Liver (tissue), 9 donors: ENCODE measurements around the gene PHF12. TPM values are rescaled to one million over a fixed set of nuclear protein-coding genes. Genes with fewer than 3 reads are reported as not detected.

Experiments used
- DNase-seq: peaks from one replicate; pipeline ENCODE4 v3.0.0-alpha.2; 2017; ENCODE audit warnings: low spot score
- H3K27ac ChIP-seq, 2 donors: one replicate each; pipeline ENCODE4 v1.7.0; 2013; ENCODE audit warnings: inconsistent platforms in 2 of 2, low read length in 2 of 2, control low read depth in 1 of 2, low read depth in 1 of 2, mild to moderate bottlenecking in 1 of 2
- H3K27me3 ChIP-seq, 4 donors: one replicate each; pipeline versions ENCODE4 v1.6.1 to v1.7.0; 2013; ENCODE audit warnings: low read length in 3 of 4, inconsistent platforms in 1 of 4, mild to moderate bottlenecking in 1 of 4, moderate library complexity in 1 of 4; ENCODE audit not compliant: control insufficient read depth in 4 of 4, insufficient read depth in 4 of 4
- H3K36me3 ChIP-seq, 4 donors: one replicate each; pipeline versions ENCODE4 v1.6.1 to v1.7.0; 2013; ENCODE audit warnings: low read length in 3 of 4, mild to moderate bottlenecking in 3 of 4, low read depth in 1 of 4, moderate library complexity in 1 of 4; ENCODE audit not compliant: control insufficient read depth in 4 of 4, insufficient read depth in 3 of 4
- H3K4me1 ChIP-seq, 4 donors: one replicate each; pipeline versions ENCODE4 v1.6.1 to v1.7.0; 2013; ENCODE audit warnings: low read length in 3 of 4, mild to moderate bottlenecking in 3 of 4, moderate library complexity in 1 of 4; ENCODE audit not compliant: control insufficient read depth in 4 of 4, insufficient read depth in 4 of 4
- H3K4me3 ChIP-seq, 3 donors: one replicate each; pipeline versions ENCODE4 v1.6.1 to v1.7.0; 2013; ENCODE audit warnings: low read length in 3 of 3, control low read depth in 1 of 3, low read depth in 1 of 3, mild to moderate bottlenecking in 1 of 3
- H3K9ac ChIP-seq, 2 donors: one replicate each; pipeline ENCODE4 v1.7.0; 2013; ENCODE audit warnings: low read length in 2 of 2, mild to moderate bottlenecking in 2 of 2, moderate library complexity in 2 of 2, control low read depth in 1 of 2, low read depth in 1 of 2
- H3K9me3 ChIP-seq, 4 donors: one replicate each; pipeline versions ENCODE4 v1.6.1 to v1.7.0; 2013; ENCODE audit warnings: low read length in 3 of 4; ENCODE audit not compliant: control insufficient read depth in 4 of 4
- CTCF ChIP-seq: fragments of 150-350 bp; IDR thresholded peaks from 2 replicates; pipeline ENCODE4 v1.5.1; 2017; ENCODE audit warnings: improper control_type of control experiment, low read depth, low read length; ENCODE audit not compliant: missing input control
- EGR1 ChIP-seq, 2 donors: IDR thresholded peaks; 2 replicates each; pipeline ENCODE4 v1.6.1; 2016 to 2018; ENCODE audit warnings: antibody characterized with exemption in 2 of 2, low read depth in 2 of 2
- FOXA1 ChIP-seq: IDR thresholded peaks from 2 replicates; pipeline ENCODE4 v1.6.1; 2016; ENCODE audit warnings: antibody characterized with exemption
- FOXA2 ChIP-seq: IDR thresholded peaks from 2 replicates; pipeline ENCODE4 v1.6.1; 2016; ENCODE audit warnings: antibody characterized with exemption
- GABPA ChIP-seq, 2 donors: IDR thresholded peaks in 1 of 2; conservative IDR thresholded peaks in 1 of 2; 2 replicates each; pipeline ENCODE4 v1.6.1; 2016; ENCODE audit warnings: antibody characterized with exemption in 2 of 2, mild to moderate bottlenecking in 1 of 2, moderate library complexity in 1 of 2
- HNF4A ChIP-seq, 2 donors: conservative IDR thresholded peaks; 2 replicates each; pipeline ENCODE4 v1.6.1; 2016; ENCODE audit warnings: antibody characterized with exemption in 2 of 2, mild to moderate bottlenecking in 2 of 2
- HNF4G ChIP-seq: IDR thresholded peaks from 2 replicates; pipeline ENCODE4 v1.6.1; 2016; ENCODE audit warnings: antibody characterized with exemption
- JUND ChIP-seq, 2 donors: IDR thresholded peaks; 2 replicates each; pipeline ENCODE4 v1.6.1; 2016; ENCODE audit warnings: antibody characterized with exemption in 2 of 2
- NR2F2 ChIP-seq: IDR thresholded peaks from 2 replicates; pipeline ENCODE4 v1.6.1; 2016; ENCODE audit warnings: antibody characterized with exemption
- RAD21 ChIP-seq, 2 donors: IDR thresholded peaks; 2 replicates each; pipeline ENCODE4 v1.6.1; 2016; ENCODE audit warnings: antibody characterized with exemption in 2 of 2, mild to moderate bottlenecking in 2 of 2
- RXRA ChIP-seq, 2 donors: IDR thresholded peaks; 2 replicates each; pipeline ENCODE4 v1.6.1; 2017 to 2018; ENCODE audit warnings: antibody characterized with exemption in 2 of 2, mild to moderate bottlenecking in 1 of 2
- SP1 ChIP-seq: IDR thresholded peaks from 2 replicates; pipeline ENCODE4 v1.6.1; 2018; ENCODE audit warnings: antibody characterized with exemption, mild to moderate bottlenecking
- TAF1 ChIP-seq: conservative IDR thresholded peaks from 2 replicates; pipeline ENCODE4 v1.6.1; 2016; ENCODE audit warnings: antibody characterized with exemption, mild to moderate bottlenecking
- YY1 ChIP-seq: IDR thresholded peaks from 2 replicates; pipeline ENCODE4 v1.6.1; 2016; ENCODE audit warnings: antibody characterized with exemption, mild to moderate bottlenecking
- ZBTB33 ChIP-seq: IDR thresholded peaks from 2 replicates; pipeline ENCODE4 v1.6.1; 2016; ENCODE audit warnings: antibody characterized with exemption
- WGBS: extraction: QIAGEN DNeasy Blood & Tissue Kit; methylation state at CpG from one replicate; pipeline ENCODE4 v1.1.7; 2013; 5-methylcytosine and 5-hydroxymethylcytosine counted together
- polyA plus RNA-seq, 2 donors: library from polyadenylated mRNA; stranded (reverse) in 1 of 2; unstranded in 1 of 2; fragments of 200-250 nt in 1 of 2; fragments of >200 nt in 1 of 2; fragmentation: Nextera tagmentation in 1 of 2; extraction: Ambion mirVana in 1 of 2; gene quantifications; one replicate each; pipeline versions ENCODE4 v1.2.1 to v1.2.3, GENCODE V29; 2013 to 2015
- total RNA-seq, 2 donors: library from RNA; depleted of rRNA; stranded (reverse); fragments of >200 nt; gene quantifications; one replicate each; pipeline ENCODE4 v1.2.3, GENCODE V29; 2014
- TF ChIP-seq, protein P1 (sequence below): IDR thresholded peaks from 2 replicates; pipeline ENCODE4 v1.6.1; 2016; ENCODE audit warnings: antibody characterized with exemption
- TF ChIP-seq, protein P2 (sequence below): IDR thresholded peaks from 2 replicates; pipeline ENCODE4 v1.6.1; 2016; ENCODE audit warnings: antibody characterized with exemption, mild to moderate bottlenecking
- TF ChIP-seq, protein P3 (sequence below): IDR thresholded peaks from 2 replicates; pipeline ENCODE4 v1.6.1; 2016; ENCODE audit warnings: antibody characterized with exemption
- donor health status: healthy.
- donor health status: healthy.
- donor health status: healthy.
- donor health status: healthy.
- donor health status: healthy.

The PHF12 gene
- total and polyA plus RNA-seq, 4 donors = 4.3 to 21.3 (median 11.7) TPM

DNA sequence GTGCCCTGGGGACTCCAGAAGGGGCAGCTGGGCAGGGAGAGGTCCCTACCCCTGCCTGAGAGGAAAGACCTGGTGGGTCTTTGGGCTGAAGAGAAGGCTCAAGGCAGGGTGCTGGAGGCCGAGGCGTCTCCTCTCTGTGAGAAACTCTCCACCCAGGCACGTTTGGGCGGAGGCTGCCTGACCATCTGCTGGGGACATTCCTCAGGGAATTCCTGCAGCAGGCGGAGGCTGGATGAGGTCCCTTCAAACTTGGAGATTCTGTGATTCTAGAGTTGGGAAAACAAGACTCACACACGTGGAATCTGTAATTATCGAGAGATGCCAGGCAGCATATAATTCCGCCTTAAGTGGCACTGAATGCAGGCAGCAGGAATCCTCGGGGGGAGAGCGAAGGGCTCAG, 21.1 kb upstream of the PHF12 start:
- Histone ChIP-seq H3K36me3 (no peaks in the 10 kb centered on the region), H3K4me1 (peaks cover 4 to 38% (median 27%) of the 10 kb centered on the region in 4 donors), H3K27ac (no peak overlapping the region), H3K9me3 (no peaks in the 10 kb centered on the region), H3K27me3 (no peaks in the 10 kb centered on the region), H3K9ac (no peak overlapping the region), H3K4me3 (no peak overlapping the region)
- 93% methylated on average over 10 of the region's 10 CpGs for WGBS
- no peak for DNase-seq
- TF ChIP-seq SP1 = no peak
- no peak for TF ChIP-seq TAF1
- TF ChIP-seq CTCF = no peak
- no peak for TF ChIP-seq JUND (IDR thresholded peaks at IDR 0.05)
- TF ChIP-seq HNF4A (conservative IDR thresholded peaks at IDR 0.05) = no peak
- TF ChIP-seq FOXA2 = no peak
- TF ChIP-seq YY1 = no peak
- TF ChIP-seq, protein P1, sequence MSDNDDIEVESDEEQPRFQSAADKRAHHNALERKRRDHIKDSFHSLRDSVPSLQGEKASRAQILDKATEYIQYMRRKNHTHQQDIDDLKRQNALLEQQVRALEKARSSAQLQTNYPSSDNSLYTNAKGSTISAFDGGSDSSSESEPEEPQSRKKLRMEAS = no peak

DNA sequence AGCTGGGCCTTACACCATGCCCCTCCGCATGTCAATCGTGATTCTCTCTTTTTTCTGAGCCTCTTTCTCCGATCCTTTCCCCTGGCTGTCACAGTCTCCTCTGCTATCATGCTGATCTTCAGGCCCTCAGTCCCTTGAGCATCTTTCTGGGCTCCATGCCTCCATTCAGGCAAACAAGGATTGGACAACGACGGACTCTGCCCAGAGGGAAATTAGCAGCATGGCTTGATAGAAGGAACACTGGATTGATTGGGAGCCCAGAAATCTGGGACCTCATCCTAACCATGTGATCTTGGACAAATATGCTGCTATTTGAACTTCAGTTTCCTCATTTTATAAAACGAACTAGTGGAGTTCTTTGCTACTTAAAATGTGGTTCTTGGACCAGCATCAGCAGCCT, 19.6 kb upstream of the PHF12 start:
- no peaks in the 10 kb centered on the region for H3K9me3 ChIP-seq
- H3K9ac ChIP-seq = no peak overlapping the region
- no peak for DNase-seq
- TF ChIP-seq HNF4A (conservative IDR thresholded peaks at IDR 0.05) (peak; percentile 92 to 97), NR2F2 (no peak), TAF1 (no peak), YY1 (peak; percentile 89), RAD21 (IDR thresholded peaks at IDR 0.05) (peak; percentile 67 to 72), RXRA (IDR thresholded peaks at IDR 0.05) (peak; percentile 72 to 91), JUND (IDR thresholded peaks at IDR 0.05) (peak in 1 of 2 donors; percentile 83), FOXA1 (peak; percentile 71), SP1 (peak; percentile 80), EGR1 (IDR thresholded peaks at IDR 0.05; ENCODE audit: low read depth in 2 of 2) (no peak), HNF4G (peak; percentile 79), FOXA2 (peak; percentile 58), ZBTB33 (no peak), GABPA (IDR thresholded peaks at IDR 0.05 in 1 of 2, conservative IDR thresholded peaks at IDR 0.05 in 1 of 2) (no peak), CTCF (no peak)
- TF ChIP-seq, protein P2, sequence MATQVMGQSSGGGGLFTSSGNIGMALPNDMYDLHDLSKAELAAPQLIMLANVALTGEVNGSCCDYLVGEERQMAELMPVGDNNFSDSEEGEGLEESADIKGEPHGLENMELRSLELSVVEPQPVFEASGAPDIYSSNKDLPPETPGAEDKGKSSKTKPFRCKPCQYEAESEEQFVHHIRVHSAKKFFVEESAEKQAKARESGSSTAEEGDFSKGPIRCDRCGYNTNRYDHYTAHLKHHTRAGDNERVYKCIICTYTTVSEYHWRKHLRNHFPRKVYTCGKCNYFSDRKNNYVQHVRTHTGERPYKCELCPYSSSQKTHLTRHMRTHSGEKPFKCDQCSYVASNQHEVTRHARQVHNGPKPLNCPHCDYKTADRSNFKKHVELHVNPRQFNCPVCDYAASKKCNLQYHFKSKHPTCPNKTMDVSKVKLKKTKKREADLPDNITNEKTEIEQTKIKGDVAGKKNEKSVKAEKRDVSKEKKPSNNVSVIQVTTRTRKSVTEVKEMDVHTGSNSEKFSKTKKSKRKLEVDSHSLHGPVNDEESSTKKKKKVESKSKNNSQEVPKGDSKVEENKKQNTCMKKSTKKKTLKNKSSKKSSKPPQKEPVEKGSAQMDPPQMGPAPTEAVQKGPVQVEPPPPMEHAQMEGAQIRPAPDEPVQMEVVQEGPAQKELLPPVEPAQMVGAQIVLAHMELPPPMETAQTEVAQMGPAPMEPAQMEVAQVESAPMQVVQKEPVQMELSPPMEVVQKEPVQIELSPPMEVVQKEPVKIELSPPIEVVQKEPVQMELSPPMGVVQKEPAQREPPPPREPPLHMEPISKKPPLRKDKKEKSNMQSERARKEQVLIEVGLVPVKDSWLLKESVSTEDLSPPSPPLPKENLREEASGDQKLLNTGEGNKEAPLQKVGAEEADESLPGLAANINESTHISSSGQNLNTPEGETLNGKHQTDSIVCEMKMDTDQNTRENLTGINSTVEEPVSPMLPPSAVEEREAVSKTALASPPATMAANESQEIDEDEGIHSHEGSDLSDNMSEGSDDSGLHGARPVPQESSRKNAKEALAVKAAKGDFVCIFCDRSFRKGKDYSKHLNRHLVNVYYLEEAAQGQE = peak; percentile 93
- TF ChIP-seq, protein P1 = peak; percentile 93
- TF ChIP-seq, protein P3, sequence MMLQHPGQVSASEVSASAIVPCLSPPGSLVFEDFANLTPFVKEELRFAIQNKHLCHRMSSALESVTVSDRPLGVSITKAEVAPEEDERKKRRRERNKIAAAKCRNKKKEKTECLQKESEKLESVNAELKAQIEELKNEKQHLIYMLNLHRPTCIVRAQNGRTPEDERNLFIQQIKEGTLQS = no peak
- no peaks in the 10 kb centered on the region for H3K27me3 ChIP-seq
- no peak overlapping the region for H3K27ac ChIP-seq
- no peaks in the 10 kb centered on the region for H3K36me3 ChIP-seq
- no peak overlapping the region for H3K4me3 ChIP-seq
- 33% methylated on average over 6 of the region's 6 CpGs for WGBS
- peaks cover 4 to 38% (median 27%) of the 10 kb centered on the region in 4 donors for H3K4me1 ChIP-seq
